H1 (cell line): Measurements from ENCODE around the gene GALNT9. TPM values are rescaled to one million over a fixed set of nuclear protein-coding genes. Genes with fewer than 3 reads are reported as not detected.

Experiments used
- CTCF ChIA-PET: fragments of 300-600 bp; sonication (Branson Sonifier 250); formaldehyde crosslinking; loops from one replicate; lab custom pipeline; 2021; ENCODE audit not compliant: partially characterized antibody; lab: Charles Lee
- POLR2A ChIA-PET: fragments of 300-600 bp; sonication (Branson Sonifier 250); formaldehyde crosslinking; loops from one replicate; lab custom pipeline; 2021; ENCODE audit warnings: inconsistent platforms; ENCODE audit not compliant: partially characterized antibody; lab: Charles Lee
- DNase-seq, 2 experiments: peaks; one replicate each; pipeline versions ENCODE4 v3.0.0 to v3.0.0-alpha.2; 2010 to 2022; ENCODE audit warnings: low spot score in 2 of 2, low read depth in 1 of 2, mixed read lengths in 1 of 2
- FAIRE-seq: peaks from 2 replicates; lab custom pipeline; 2011; peaks lifted over from hg19 to GRCh38; lab: Jason Lieb, UNC
- H2AFZ ChIP-seq: 2 replicates; pipeline ENCODE4 v1.8.1; 2012; ENCODE audit warnings: low read length, inconsistent platforms
- H2AK5ac ChIP-seq: 2 replicates; pipeline ENCODE4 v1.6.1; 2013; ENCODE audit warnings: low read depth, low read length
- H2BK120ac ChIP-seq: replicated peaks from 2 replicates; pipeline ENCODE3; 2013; ENCODE audit warnings: low read depth, low read length, inconsistent platforms
- H2BK12ac ChIP-seq: 2 replicates; pipeline ENCODE4 v1.6.1; 2013; ENCODE audit warnings: low read depth, low read length
- H2BK15ac ChIP-seq: 2 replicates; pipeline ENCODE4 v1.6.1; 2013; ENCODE audit warnings: low read length
- H2BK20ac ChIP-seq: 2 replicates; pipeline ENCODE4 v1.6.1; 2013; ENCODE audit warnings: low read length
- H2BK5ac ChIP-seq: 2 replicates; pipeline ENCODE4 v1.6.1; 2013; ENCODE audit warnings: low read depth, low read length
- H3K14ac ChIP-seq: 2 replicates; pipeline ENCODE4 v1.6.1; 2013; ENCODE audit warnings: inconsistent platforms; ENCODE audit not compliant: insufficient read length
- H3K18ac ChIP-seq: 2 replicates; pipeline ENCODE4 v1.6.1; 2013; ENCODE audit warnings: low read length; ENCODE audit errors: extremely low read depth
- H3K23ac ChIP-seq: 2 replicates; pipeline ENCODE4 v1.6.1; 2013; ENCODE audit warnings: inconsistent platforms; ENCODE audit not compliant: insufficient read length
- H3K23me2 ChIP-seq: 2 replicates; pipeline ENCODE4 v1.6.1; 2013; ENCODE audit warnings: low read depth, low read length
- H3K27ac ChIP-seq: 2 replicates; pipeline ENCODE4 v1.6.1; 2011; ENCODE audit warnings: low read depth, low read length, inconsistent platforms
- H3K27me3 ChIP-seq, 4 experiments: replicated peaks in 1 of 4; 1 replicate in 1 of 4; 2 replicates in 3 of 4; pipeline versions ENCODE4 v1.6.1 to v1.8.1; 2011 to 2013; ENCODE audit warnings: low read length in 3 of 4, mild to moderate bottlenecking in 3 of 4, inconsistent platforms in 2 of 4, mixed read lengths in 2 of 4, moderate library complexity in 1 of 4; ENCODE audit not compliant: control insufficient read depth in 3 of 4, insufficient read depth in 3 of 4; ENCODE audit errors: extremely low read depth in 1 of 4
- H3K36me3 ChIP-seq, 4 experiments: 2 replicates each; pipeline versions ENCODE4 v1.6.1 to v1.8.1; 2011 to 2013; ENCODE audit warnings: mild to moderate bottlenecking in 4 of 4, low read length in 3 of 4, moderate library complexity in 2 of 4, control low read depth in 1 of 4, inconsistent platforms in 1 of 4; ENCODE audit not compliant: insufficient read depth in 4 of 4, control insufficient read depth in 2 of 4
- H3K4ac ChIP-seq: replicated peaks from 2 replicates; pipeline ENCODE3; 2013; ENCODE audit warnings: low read length, low read depth, mixed read lengths, inconsistent platforms; ENCODE audit not compliant: insufficient read length
- H3K4me1 ChIP-seq, 4 experiments: replicated peaks in 1 of 4; 1 replicate in 1 of 4; 2 replicates in 3 of 4; pipeline versions ENCODE4 v1.6.1 to v1.8.1; 2011 to 2013; ENCODE audit warnings: low read length in 3 of 4, inconsistent platforms in 2 of 4, mixed read lengths in 1 of 4; ENCODE audit not compliant: insufficient read depth in 4 of 4, control insufficient read depth in 3 of 4
- H3K4me2 ChIP-seq, 2 experiments: 2 replicates each; pipeline versions ENCODE4 v1.6.1 to v1.8.1; 2011 to 2013; ENCODE audit warnings: low read depth in 2 of 2, low read length in 2 of 2, control low read depth in 1 of 2, inconsistent platforms in 1 of 2, mild to moderate bottlenecking in 1 of 2; ENCODE audit not compliant: insufficient read depth in 1 of 2
- H3K4me3 ChIP-seq, 4 experiments: fragments of 200-600, 300-600 bp in 1 of 4; sonication (generic), shearing (Covaris generic), sonication (Bioruptor Twin) in 1 of 4; 2 replicates each; pipeline versions ENCODE4 v1.5.1 to v1.8.1; 2011 to 2016; ENCODE audit warnings: low read length in 4 of 4, low read depth in 3 of 4, control low read depth in 2 of 4, inconsistent platforms in 2 of 4, mild to moderate bottlenecking in 2 of 4, mixed read lengths in 1 of 4, moderate library complexity in 1 of 4; ENCODE audit not compliant: insufficient read depth in 2 of 4; ENCODE audit errors: extremely low read depth in 1 of 4
- H3K56ac ChIP-seq: replicated peaks from 2 replicates; pipeline ENCODE3; 2013; ENCODE audit warnings: low read depth, mild to moderate bottlenecking, mixed read lengths, low read length, inconsistent platforms; ENCODE audit not compliant: insufficient read length
- H3K79me1 ChIP-seq: 2 replicates; pipeline ENCODE4 v1.6.1; 2013; ENCODE audit warnings: low read depth, low read length, control low read depth
- H3K79me2 ChIP-seq, 2 experiments: 2 replicates each; pipeline versions ENCODE4 v1.6.1 to v1.8.1; 2012 to 2013; ENCODE audit warnings: low read length in 2 of 2, mild to moderate bottlenecking in 2 of 2, inconsistent platforms in 1 of 2; ENCODE audit not compliant: insufficient read depth in 2 of 2, control insufficient read depth in 1 of 2
- H3K9ac ChIP-seq, 4 experiments: replicated peaks in 1 of 4; 1 replicate in 1 of 4; 2 replicates in 3 of 4; pipeline versions ENCODE4 v1.6.1 to v1.8.1; 2011 to 2013; ENCODE audit warnings: low read depth in 3 of 4, low read length in 3 of 4, control low read depth in 2 of 4, mild to moderate bottlenecking in 2 of 4, moderate library complexity in 2 of 4, inconsistent platforms in 1 of 4; ENCODE audit errors: extremely low read depth in 1 of 4
- H3K9me3 ChIP-seq, 2 experiments: 2 replicates each; pipeline versions ENCODE4 v1.6.1 to v1.8.1; 2012 to 2013; ENCODE audit warnings: mild to moderate bottlenecking in 2 of 2, moderate library complexity in 2 of 2, control low read depth in 1 of 2, inconsistent platforms in 1 of 2, low read depth in 1 of 2, low read length in 1 of 2, mixed read lengths in 1 of 2; ENCODE audit not compliant: insufficient read depth in 2 of 2
- H4K20me1 ChIP-seq, 2 experiments: replicated peaks in 1 of 2; 2 replicates each; pipeline versions ENCODE3 to v1.8.1; 2011 to 2013; ENCODE audit warnings: inconsistent platforms in 2 of 2, low read length in 2 of 2, mild to moderate bottlenecking in 1 of 2; ENCODE audit not compliant: insufficient read depth in 2 of 2, control insufficient read depth in 1 of 2
- H4K5ac ChIP-seq: 2 replicates; pipeline ENCODE4 v1.6.1; 2013; ENCODE audit warnings: low read length, low read depth, mixed read lengths, inconsistent platforms; ENCODE audit not compliant: insufficient read length
- H4K8ac ChIP-seq: 2 replicates; pipeline ENCODE4 v1.8.0; 2013; ENCODE audit warnings: mild to moderate bottlenecking, moderate library complexity, low read length, inconsistent platforms; ENCODE audit not compliant: insufficient read depth; ENCODE audit errors: extremely low read depth
- H4K91ac ChIP-seq: replicated peaks from 2 replicates; pipeline ENCODE3; 2013; ENCODE audit warnings: low read length, mixed read lengths, inconsistent platforms; ENCODE audit not compliant: insufficient read length
- BCL11A ChIP-seq, 2 experiments: IDR thresholded peaks; one replicate each; pipeline ENCODE4 v1.6.1; 2011; ENCODE audit warnings: low read depth in 2 of 2, low read length in 2 of 2, mild to moderate bottlenecking in 2 of 2
- CBX8 ChIP-seq: fragments of 300-800, 300-1000 bp; sonication (generic); IDR thresholded peaks from 2 replicates; pipeline ENCODE4 v1.7.1; 2016; ENCODE audit warnings: low read depth, low read length, borderline replicate concordance
- KDM4A ChIP-seq: IDR thresholded peaks from one replicate; pipeline ENCODE4 v1.7.1; 2012; ENCODE audit warnings: low read depth, mild to moderate bottlenecking, moderate library complexity, low read length, inconsistent platforms; ENCODE audit not compliant: severe bottlenecking
- WGBS, 2 experiments: shearing (Covaris generic) in 1 of 2; methylation state at CpG; one replicate each; pipeline versions ENCODE4 v1.1.6 to v1.1.7; 2013 to 2015; ENCODE audit warnings: low lambda C conversion rate in 2 of 2, mixed read lengths in 2 of 2, inconsistent platforms in 1 of 2, low coverage in 1 of 2, missing lambda C conversion rate in 1 of 2; ENCODE audit not compliant: insufficient replicate concordance in 2 of 2, insufficient coverage in 1 of 2, insufficient read length in 1 of 2; ENCODE audit errors: extremely low coverage in 1 of 2, missing lambda C conversion rate in 1 of 2; 5-methylcytosine and 5-hydroxymethylcytosine counted together
- polyA plus RNA-seq, 7 experiments: library from polyadenylated mRNA; depleted of rRNA in 3 of 7; stranded (reverse) in 5 of 7; unstranded in 2 of 7; fragments of >200 nt in 5 of 7; fragments of 200-250 nt in 2 of 7; gene quantifications; 1 replicate in 5 of 7; 2 replicates in 1 of 7; 4 replicates in 1 of 7; pipeline versions ENCODE4 v1.2.1 to v1.2.3, GENCODE V29; 2011 to 2013; ENCODE audit warnings: missing spikeins in 2 of 7, mixed read lengths in 2 of 7
- total RNA-seq: library from RNA; stranded (reverse); fragmentation: NEBNext Ultra II Directional; extraction: Animal tissue kit (Norgen Biotek cat#: 25700); gene quantifications from 2 replicates; pipeline ENCODE4 v1.2.1, GENCODE V29; 2021

The GALNT9 gene
- total and polyA plus RNA-seq, 2 of the 8 experiments (the other 6 are each of a cell fraction or from before 2014, with no cell fraction given): 2.0 to 3.6 TPM

DNA sequence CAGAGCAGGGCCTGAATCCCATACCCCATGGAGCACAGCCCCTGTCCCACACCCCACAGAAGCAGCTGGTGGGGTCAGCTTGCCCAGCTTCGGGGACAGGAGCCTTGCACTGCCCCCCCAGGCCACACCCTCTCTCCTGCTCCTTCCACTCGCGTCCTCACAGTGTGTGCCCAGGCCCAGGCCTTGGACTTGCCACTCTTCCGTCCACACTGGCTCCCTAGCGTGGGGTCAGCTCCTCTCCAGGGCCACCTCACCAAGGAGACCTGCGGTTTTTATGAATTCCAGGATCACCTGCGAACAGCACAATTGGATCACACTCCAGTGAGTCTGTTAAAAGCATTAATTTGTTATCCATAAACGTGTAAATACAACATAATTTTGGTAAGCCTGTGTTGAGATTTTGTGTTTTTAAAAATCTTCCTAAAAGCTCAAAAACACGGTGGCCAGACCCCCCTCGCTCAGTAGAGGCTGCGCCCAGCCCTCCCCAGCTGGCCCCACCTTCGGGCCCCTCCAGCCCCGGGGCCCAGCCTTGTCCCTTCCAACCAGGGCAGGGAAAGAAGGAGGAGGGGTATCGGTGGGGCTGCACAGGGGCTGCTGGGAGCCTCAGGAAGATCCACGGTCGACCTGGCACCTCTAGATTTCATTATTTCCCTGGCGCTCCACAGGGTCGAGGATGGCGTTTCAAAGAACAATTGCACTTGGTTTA is 12.0 kb downstream of the GALNT9 start:
- POLR2A ChIA-PET: no interaction called here
- H3K18ac ChIP-seq: no peak overlapping the region
- no peak for DNase-seq

More for the DNA sequence above, 12.0 kb downstream of the GALNT9 start:
- CTCF ChIA-PET: interaction anchor here (1.0 to 1.6 kb wide), 4 partner anchors 11 to 205 kb away, joined by 3 to 6 read pairs (median 4); no protein-coding TSS in a partner anchor
- no peak overlapping the region for H2AK5ac ChIP-seq
- no peak overlapping the region for H3K9ac ChIP-seq
- H3K27ac ChIP-seq: no peak overlapping the region
- H2BK5ac ChIP-seq: no peak overlapping the region
- H3K23me2 ChIP-seq: peaks cover 13% of the 10 kb centered on the region; the same call in 1 of the 2 replicates
- no peak overlapping the region for H2AFZ ChIP-seq
- no peak overlapping the region for H3K4ac ChIP-seq
- H3K4me2 ChIP-seq: no peak overlapping the region
- H3K36me3 ChIP-seq: no peaks in the 10 kb centered on the region
- H3K79me2 ChIP-seq: no peaks in the 10 kb centered on the region
- H2BK20ac ChIP-seq: no peak overlapping the region
- TF ChIP-seq KDM4A (no peak), CBX8 (no peak), BCL11A (IDR thresholded peaks at IDR 0.05; ENCODE audit: low read depth in 2 of 2, low read length in 2 of 2) (no peak)
- no peak for FAIRE-seq
- WGBS, 2 experiments: 90% methylated on average over 19 of the region's 19 CpGs; no CpG with 5 or more reads in 1 of the 2 experiments
- H3K14ac ChIP-seq: no peak overlapping the region
- H2BK120ac ChIP-seq: no peak overlapping the region
- peaks cover 2 to 11% (median 6%) of the 10 kb centered on the region in 4 experiments; a peak in 5 of 7 replicates for H3K27me3 ChIP-seq
- H2BK12ac ChIP-seq: no peak overlapping the region
- no peak overlapping the region for H3K23ac ChIP-seq
- H4K5ac ChIP-seq: no peak overlapping the region
- H3K79me1 ChIP-seq: no peaks in the 10 kb centered on the region
- H3K56ac ChIP-seq: no peak overlapping the region
- H2BK15ac ChIP-seq: no peak overlapping the region
- no peak overlapping the region for H3K4me3 ChIP-seq
- no peak overlapping the region; the same call in 1 of the 2 replicates for H4K8ac ChIP-seq
- no peaks in the 10 kb centered on the region; a peak in 1 of 7 replicates for H3K4me1 ChIP-seq
- H4K20me1 ChIP-seq: peaks cover 0 to 3% of the 10 kb centered on the region in 2 experiments
- H4K91ac ChIP-seq: no peak overlapping the region
- 0 out of 4 replicates have a peak, but pooled peaks cover 0 to 3% of the 10 kb centered on the region in 2 experiments for H3K9me3 ChIP-seq
